Breast epithelium (tissue), 3 donors: ENCODE measurements around the gene HIVEP3.

Experiments used
- POLR2A ChIP-seq: fragments of 450-650 bp; IDR thresholded peaks from one replicate; pipeline ENCODE4 v1.6.1; 2016; ENCODE audit warnings: antibody characterized with exemption, mild to moderate bottlenecking, moderate library complexity
- TF ChIP-seq, protein P1 (sequence below), 3 donors: fragments of 450-650 bp; IDR thresholded peaks; one replicate each; pipeline ENCODE4 v1.5.1; 2016 to 2017; ENCODE audit warnings: antibody characterized with exemption in 3 of 3, mild to moderate bottlenecking in 3 of 3, moderate library complexity in 3 of 3

DNA sequence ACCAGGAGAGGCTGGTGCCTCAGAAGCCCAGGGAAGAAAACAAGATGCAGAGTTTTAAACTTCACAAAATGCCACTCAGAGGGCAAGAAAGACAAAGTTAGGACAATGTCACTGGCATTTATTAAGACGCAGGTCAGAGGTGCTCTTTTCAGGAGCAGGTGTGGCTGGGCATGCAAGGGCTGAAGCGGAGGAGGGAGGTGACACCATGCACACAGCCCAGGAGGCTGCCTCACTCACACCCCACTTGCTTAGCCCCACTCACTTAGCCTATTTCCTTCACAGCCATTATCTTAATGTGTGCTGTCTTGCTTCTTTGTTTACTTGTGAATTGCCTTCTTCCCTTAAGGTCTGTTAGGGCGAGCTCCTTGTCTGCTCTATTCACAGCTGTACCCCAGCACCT, 17.2 kb downstream of the HIVEP3 start:
- TF ChIP-seq, protein P1, sequence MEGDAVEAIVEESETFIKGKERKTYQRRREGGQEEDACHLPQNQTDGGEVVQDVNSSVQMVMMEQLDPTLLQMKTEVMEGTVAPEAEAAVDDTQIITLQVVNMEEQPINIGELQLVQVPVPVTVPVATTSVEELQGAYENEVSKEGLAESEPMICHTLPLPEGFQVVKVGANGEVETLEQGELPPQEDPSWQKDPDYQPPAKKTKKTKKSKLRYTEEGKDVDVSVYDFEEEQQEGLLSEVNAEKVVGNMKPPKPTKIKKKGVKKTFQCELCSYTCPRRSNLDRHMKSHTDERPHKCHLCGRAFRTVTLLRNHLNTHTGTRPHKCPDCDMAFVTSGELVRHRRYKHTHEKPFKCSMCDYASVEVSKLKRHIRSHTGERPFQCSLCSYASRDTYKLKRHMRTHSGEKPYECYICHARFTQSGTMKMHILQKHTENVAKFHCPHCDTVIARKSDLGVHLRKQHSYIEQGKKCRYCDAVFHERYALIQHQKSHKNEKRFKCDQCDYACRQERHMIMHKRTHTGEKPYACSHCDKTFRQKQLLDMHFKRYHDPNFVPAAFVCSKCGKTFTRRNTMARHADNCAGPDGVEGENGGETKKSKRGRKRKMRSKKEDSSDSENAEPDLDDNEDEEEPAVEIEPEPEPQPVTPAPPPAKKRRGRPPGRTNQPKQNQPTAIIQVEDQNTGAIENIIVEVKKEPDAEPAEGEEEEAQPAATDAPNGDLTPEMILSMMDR (IDR thresholded peaks at IDR 0.05), result no peak
- no peak for TF ChIP-seq POLR2A
